Retinal pigment epithelial cell (primary cell): ENCODE results near the gene ZNF581.

Experiments used
- DNase-seq: peaks from one replicate; pipeline ENCODE4 v3.0.0-alpha.2; 2010; ENCODE audit warnings: low read depth
- H3K4me3 ChIP-seq: 2 replicates; pipeline ENCODE4 v1.5.1; 2011; ENCODE audit warnings: mild to moderate bottlenecking, low read length, control low read depth, moderate library complexity
- CTCF ChIP-seq: conservative IDR thresholded peaks from 2 replicates; pipeline ENCODE4 v1.5.1; 2011; ENCODE audit warnings: low read depth, low read length, control low read depth, inconsistent platforms

ZNF581 gene

DNA sequence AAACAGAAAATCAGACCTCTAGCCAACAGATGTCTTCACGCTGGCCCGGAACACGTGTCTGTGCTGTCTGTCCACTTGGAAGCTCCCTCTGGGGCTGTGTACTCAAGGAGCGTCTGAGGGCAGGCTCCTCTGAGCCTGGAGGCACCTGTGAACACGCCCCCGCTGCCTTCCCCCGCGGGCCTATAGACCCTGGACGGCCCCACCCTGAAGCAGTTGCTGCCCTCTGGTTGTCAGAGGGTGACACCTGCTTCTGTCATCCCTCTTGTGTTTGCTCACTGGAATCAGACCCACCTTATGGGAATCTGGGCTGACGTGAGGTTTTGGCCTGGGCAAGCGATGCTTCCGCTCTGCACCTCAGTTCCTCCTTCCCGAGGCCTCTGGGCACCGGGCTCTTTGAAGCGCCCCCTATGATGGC lies 50.8 kb downstream of the ZNF581 start:
- H3K4me3 ChIP-seq, result no peak overlapping the region
- DNase-seq, result no peak
- TF ChIP-seq CTCF, result no peak

DNA sequence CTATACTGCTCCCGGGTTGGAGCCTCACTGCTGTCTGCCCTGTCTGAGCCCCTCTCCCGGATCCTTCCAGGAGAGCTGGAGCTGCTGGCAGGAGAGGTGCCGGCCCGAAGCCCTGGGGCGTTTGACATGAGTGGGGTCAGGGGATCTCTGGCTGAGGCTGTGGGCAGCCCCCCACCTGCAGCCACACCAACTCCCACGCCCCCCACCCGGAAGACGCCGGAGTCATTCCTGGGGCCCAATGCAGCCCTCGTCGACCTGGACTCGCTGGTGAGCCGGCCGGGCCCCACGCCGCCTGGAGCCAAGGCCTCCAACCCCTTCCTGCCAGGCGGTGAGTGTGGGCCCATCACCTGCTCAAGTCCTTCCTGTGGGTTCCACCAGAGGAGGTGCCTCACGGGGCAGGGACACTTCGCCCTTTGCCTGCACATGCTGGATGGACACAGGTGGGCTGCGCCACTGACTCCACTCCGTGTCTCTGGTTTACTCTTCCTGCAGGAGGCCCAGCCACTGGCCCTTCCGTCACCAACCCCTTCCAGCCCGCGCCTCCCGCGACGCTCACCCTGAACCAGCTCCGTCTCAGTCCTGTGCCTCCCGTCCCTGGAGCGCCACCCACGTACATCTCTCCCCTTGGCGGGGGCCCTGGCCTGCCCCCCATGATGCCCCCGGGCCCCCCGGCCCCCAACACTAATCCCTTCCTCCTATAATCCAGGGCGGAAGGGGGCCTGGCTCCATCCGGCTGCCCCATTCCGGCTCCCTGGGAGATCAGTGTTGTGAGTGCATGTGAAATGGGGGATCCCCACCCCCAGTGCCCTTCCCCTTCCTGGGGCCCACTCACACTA lies 51.4 kb downstream of the ZNF581 start:
- no peak overlapping the region for H3K4me3 ChIP-seq
- DNase-seq, result no peak
- TF ChIP-seq CTCF, result no peak
